Upper lobe of left lung (tissue), 6 donors: ENCODE measurements around the gene NRXN2. TPM values are rescaled to one million over a fixed set of nuclear protein-coding genes. Genes with fewer than 3 reads are reported as not detected.

ENCODE experiments used
- ATAC-seq, 2 donors: fragments of 200-7000 bp; cut with Tn5 transposase; one replicate each; pipeline ENCODE4 v1.9.1; 2022; ENCODE audit warnings: mild to moderate bottlenecking in 2 of 2, moderate library complexity in 2 of 2; ENCODE audit not compliant: low FRiP score in 2 of 2
- DNase-seq, 2 donors: peaks; one replicate each; pipeline ENCODE4 v3.0.0-alpha.2; 2019 to 2020
- H3K27ac ChIP-seq, 4 donors: fragments of 200-600 bp; sonication (generic); one replicate each; pipeline ENCODE4 v1.5.1; 2016 to 2019
- H3K27me3 ChIP-seq, 4 donors: fragments of 200-600 bp; sonication (generic); one replicate each; pipeline ENCODE4 v1.5.1; 2017 to 2019
- H3K36me3 ChIP-seq, 4 donors: fragments of 200-600 bp; sonication (generic); one replicate each; pipeline ENCODE4 v1.5.1; 2016 to 2019
- H3K4me1 ChIP-seq, 4 donors: fragments of 200-600 bp; sonication (generic); one replicate each; pipeline ENCODE4 v1.5.1; 2018 to 2019
- H3K4me3 ChIP-seq, 4 donors: fragments of 200-600 bp; sonication (generic); one replicate each; pipeline ENCODE4 v1.5.1; 2017 to 2019; ENCODE audit warnings: mild to moderate bottlenecking in 2 of 4, moderate library complexity in 1 of 4
- H3K9me3 ChIP-seq, 4 donors: fragments of 200-600 bp; sonication (generic); one replicate each; pipeline ENCODE4 v1.5.1; 2018 to 2019
- EP300 ChIP-seq, 4 donors: sonication (generic); formaldehyde crosslinking; IDR thresholded peaks; one replicate each; pipeline ENCODE4 v1.5.1; 2017; ENCODE audit warnings: antibody characterized with exemption in 4 of 4, control low read depth in 2 of 4
- POLR2A ChIP-seq, 4 donors: fragments of 450-650 bp; IDR thresholded peaks; one replicate each; pipeline ENCODE4 v1.5.1; 2016 to 2017; ENCODE audit warnings: antibody characterized with exemption in 4 of 4, mild to moderate bottlenecking in 2 of 4
- POLR2AphosphoS5 ChIP-seq, 2 donors: sonication (generic); formaldehyde crosslinking; IDR thresholded peaks; one replicate each; pipeline ENCODE4 v1.5.1; 2017; ENCODE audit warnings: antibody characterized with exemption in 2 of 2
- WGBS, 2 donors: methylation state at CpG; one replicate each; pipeline ENCODE4 v1.1.5; 2017 to 2018; 5-methylcytosine and 5-hydroxymethylcytosine counted together
- total RNA-seq, 6 donors: library from RNA; depleted of rRNA in 4 of 6; stranded (reverse); fragments of >200 nt in 4 of 6; gene quantifications; one replicate each; pipeline versions ENCODE4 v1.1.0 to v1.2.1, GENCODE V29; 2016 to 2021
- TF ChIP-seq, protein P1 (sequence below), 6 experiments: fragments of 450-650 bp in 4 of 6; fragments of 200-600 bp in 2 of 6; sonication (generic) in 2 of 6; IDR thresholded peaks; one replicate each; pipeline ENCODE4 v1.5.1; 2016 to 2019; ENCODE audit warnings: antibody characterized with exemption in 6 of 6
- donor health status: DM: no; HTN: no; CAD: no; lungs with moderate emphysema.
- donor health status: DM: no; HTN: yes; CAD: no; lungs with severe emphysema.

NRXN2 gene
- total RNA-seq, 6 donors from 2014 or later, result 0.59 to 21.6 (median 2.9) TPM; not detected in 2

DNA sequence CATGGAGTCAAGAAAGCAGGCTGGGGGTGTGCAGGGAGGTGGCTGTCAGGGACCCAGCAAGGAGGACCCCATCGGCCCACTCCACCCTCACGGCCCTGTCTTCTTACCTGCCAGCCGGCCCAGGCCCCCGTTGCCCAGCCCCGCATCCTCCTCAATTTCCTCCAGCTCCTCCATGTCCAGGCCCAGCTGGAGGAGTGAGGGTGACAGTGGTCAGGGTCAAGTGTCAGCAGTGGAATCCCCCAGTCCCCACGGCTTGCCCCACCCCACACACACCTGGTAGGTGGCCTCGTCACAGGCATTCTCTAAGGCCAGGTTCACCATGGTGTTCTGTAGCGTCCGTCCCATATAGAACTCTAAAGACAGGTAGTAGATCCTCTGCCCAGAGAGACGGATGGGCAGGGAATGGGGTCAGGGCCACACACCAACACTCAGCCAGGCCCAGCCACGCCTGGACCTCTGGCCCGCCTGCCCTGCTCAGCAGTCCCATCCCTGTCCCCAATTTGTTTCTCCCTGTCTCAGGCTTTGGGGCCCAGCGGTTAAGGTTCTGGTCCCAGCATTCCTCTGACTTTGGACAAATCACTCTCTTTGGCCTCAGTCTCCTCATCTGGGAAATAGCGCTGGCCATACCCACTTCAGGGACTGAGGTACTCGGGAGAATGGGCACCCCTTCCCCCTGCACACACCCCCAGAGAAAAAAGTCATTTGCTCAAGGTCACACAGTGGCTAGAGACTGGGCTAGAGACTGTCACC lies 35.5 kb upstream of the NRXN2 start:
- TF ChIP-seq POLR2AphosphoS5 (IDR thresholded peaks at IDR 0.05) (no peak), POLR2A (IDR thresholded peaks at IDR 0.05) (no peak), EP300 (IDR thresholded peaks at IDR 0.05) (no peak)
- TF ChIP-seq, protein P1, sequence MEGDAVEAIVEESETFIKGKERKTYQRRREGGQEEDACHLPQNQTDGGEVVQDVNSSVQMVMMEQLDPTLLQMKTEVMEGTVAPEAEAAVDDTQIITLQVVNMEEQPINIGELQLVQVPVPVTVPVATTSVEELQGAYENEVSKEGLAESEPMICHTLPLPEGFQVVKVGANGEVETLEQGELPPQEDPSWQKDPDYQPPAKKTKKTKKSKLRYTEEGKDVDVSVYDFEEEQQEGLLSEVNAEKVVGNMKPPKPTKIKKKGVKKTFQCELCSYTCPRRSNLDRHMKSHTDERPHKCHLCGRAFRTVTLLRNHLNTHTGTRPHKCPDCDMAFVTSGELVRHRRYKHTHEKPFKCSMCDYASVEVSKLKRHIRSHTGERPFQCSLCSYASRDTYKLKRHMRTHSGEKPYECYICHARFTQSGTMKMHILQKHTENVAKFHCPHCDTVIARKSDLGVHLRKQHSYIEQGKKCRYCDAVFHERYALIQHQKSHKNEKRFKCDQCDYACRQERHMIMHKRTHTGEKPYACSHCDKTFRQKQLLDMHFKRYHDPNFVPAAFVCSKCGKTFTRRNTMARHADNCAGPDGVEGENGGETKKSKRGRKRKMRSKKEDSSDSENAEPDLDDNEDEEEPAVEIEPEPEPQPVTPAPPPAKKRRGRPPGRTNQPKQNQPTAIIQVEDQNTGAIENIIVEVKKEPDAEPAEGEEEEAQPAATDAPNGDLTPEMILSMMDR (IDR thresholded peaks at IDR 0.05), result no peak
- Histone ChIP-seq H3K4me1 (peaks cover 13 to 26% (median 15%) of the 10 kb centered on the region in 4 donors), H3K27ac (no peak overlapping the region), H3K36me3 (peaks cover 0 to 18% (median 12%) of the 10 kb centered on the region in 4 donors), H3K9me3 (no peaks in the 10 kb centered on the region), H3K27me3 (no peaks in the 10 kb centered on the region), H3K4me3 (no peak overlapping the region)
- ATAC-seq, result no peak
- WGBS, 2 donors, result 89 to 95% methylated on average over 13 to 14 of the region's 15 CpGs
- peak in 1 of 2 donors; percentile 69 for DNase-seq

DNA sequence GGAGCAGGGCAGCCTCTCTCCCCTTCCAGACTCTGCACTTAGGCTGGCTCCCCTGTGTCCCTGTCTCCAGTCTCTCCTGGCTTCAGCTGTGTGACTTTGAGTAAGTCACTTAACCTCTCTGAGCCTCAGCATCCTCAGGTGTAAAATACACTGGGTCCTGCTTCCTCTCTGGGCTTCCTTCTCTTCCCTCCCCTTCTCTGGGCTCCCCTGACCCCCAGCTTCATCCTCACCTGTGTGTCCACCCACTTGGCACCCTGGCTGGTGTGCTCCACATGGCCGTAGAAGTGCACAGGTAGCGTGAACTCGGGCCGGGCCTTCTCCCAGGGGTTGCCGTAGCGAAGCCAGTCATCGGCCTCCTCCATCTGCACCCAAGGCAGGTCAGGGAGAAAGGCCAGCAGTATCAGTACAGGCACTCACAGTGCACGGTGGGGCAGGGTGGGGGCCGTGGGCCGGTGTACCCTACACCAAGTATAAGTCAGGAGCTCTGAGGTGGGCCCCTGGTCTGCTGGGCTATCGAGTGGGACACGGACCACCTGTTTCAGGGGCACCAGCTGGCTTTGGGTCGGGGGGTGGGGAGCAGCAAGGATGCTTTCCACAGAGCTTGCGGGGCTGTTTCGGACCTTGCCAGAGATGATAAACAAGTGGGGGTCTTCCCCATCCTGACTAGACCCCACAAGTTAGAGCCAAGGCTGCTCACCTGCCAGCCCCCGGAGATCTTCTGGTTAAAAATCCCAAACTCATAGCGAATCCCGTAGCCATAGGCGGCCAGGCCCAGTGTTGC lies 34.7 kb upstream of the NRXN2 start:
- H3K36me3 ChIP-seq, result peaks cover 0 to 11% (median 5%) of the 10 kb centered on the region in 4 donors
- no peaks in the 10 kb centered on the region for H3K9me3 ChIP-seq
- no peak for TF ChIP-seq EP300 (IDR thresholded peaks at IDR 0.05)
- no peak overlapping the region for H3K27ac ChIP-seq
- peaks cover 6 to 18% (median 9%) of the 10 kb centered on the region in 4 donors for H3K4me1 ChIP-seq
- H3K4me3 ChIP-seq, result no peak overlapping the region
- WGBS, 2 donors, result 86% methylated on average over 9 to 19 of the region's 19 CpGs
- peak in 1 of 2 donors; percentile 57 for DNase-seq
- ATAC-seq, result no peak
- no peaks in the 10 kb centered on the region for H3K27me3 ChIP-seq

DNA sequence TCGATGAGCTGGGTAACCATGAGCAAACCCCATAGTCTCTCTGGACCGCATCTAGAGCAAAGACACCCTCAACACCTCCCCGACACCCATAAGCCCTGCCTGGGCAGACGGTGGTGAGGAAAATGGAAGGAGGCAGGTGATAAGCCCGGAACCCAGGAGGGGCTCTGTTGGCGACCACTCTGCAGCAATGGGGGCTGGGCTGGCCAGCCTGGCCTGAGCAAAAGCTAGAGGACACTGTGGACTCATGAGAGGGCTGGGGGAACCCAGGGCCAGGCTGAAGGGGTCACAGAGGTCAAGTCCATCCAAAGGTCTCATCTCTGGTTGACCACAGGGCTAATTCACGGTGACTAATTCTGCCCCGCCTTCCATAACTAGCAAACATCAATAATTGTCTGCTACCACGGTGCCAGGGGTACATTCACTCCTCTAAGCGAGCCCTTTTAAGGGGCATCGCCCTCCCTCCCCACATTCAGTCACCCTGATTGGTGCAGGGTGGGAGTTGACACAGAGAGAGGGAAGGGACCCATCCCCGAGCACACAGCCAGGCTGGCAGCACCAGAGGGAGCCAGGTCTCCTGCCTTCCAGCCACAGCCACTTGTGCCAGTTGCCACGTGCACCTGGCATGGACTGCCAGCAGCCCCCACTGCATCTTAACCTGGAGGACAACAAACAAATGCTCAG lies 32.8 kb upstream of the NRXN2 start:
- DNase-seq (no peak), ATAC-seq (no peak)
- Histone ChIP-seq H3K36me3 (peaks cover 0 to 1% (median 0%) of the 10 kb centered on the region in 4 donors), H3K4me3 (no peak overlapping the region), H3K27ac (no peak overlapping the region), H3K4me1 (peaks cover 0 to 18% (median 8%) of the 10 kb centered on the region in 4 donors), H3K27me3 (no peaks in the 10 kb centered on the region), H3K9me3 (no peaks in the 10 kb centered on the region)
- TF ChIP-seq POLR2AphosphoS5 (IDR thresholded peaks at IDR 0.05) (no peak), POLR2A (IDR thresholded peaks at IDR 0.05) (no peak), EP300 (IDR thresholded peaks at IDR 0.05) (no peak)
- TF ChIP-seq, protein P1 (IDR thresholded peaks at IDR 0.05), result no peak
- WGBS, 2 donors, result 92% methylated on average over 10 to 13 of the region's 13 CpGs

DNA sequence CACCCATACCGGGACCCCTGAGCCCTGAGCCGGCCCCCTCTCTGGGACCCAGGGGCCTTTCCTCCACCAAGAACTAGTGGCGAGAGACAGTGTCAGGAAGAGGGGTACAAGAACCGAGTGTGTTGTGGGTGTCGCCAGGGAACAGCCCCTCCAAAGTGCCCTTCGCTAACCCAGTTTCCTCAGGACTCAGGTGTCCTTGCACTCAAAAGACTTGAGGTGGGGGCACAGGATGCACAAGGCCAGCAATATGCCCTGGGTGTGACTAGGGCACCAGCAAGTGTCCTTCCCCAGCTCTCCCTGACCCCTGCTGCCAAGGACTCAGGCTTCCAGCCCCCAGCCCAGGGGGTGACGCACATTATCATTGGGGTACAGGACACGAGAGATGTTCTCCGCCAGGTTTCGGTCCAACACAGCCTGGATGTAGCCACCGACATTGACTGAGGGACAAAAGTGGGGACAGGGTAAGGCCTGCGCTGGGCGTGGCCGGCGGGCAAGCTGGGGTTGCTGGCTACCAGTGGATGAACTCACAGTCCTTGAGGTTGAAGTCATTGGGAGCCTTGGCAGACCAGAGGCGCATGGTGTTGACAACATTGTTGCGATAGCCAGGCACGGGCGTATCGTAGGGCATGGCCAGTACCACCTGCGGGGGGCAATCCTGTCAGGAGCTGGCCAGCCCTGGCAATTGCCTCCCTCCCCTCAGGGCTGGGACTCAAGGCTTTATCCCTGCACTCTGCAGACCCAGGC lies 32.1 kb upstream of the NRXN2 start:
- DNase-seq (no peak), ATAC-seq (no peak)
- Histone ChIP-seq H3K9me3 (no peaks in the 10 kb centered on the region), H3K4me3 (no peak overlapping the region), H3K36me3 (no peaks in the 10 kb centered on the region), H3K4me1 (peaks cover 0 to 11% (median 6%) of the 10 kb centered on the region in 4 donors), H3K27me3 (no peaks in the 10 kb centered on the region), H3K27ac (no peak overlapping the region)
- WGBS, 2 donors, result 95% methylated on average over 13 to 19 of the region's 21 CpGs
- TF ChIP-seq POLR2A (IDR thresholded peaks at IDR 0.05) (no peak), EP300 (IDR thresholded peaks at IDR 0.05) (no peak), POLR2AphosphoS5 (IDR thresholded peaks at IDR 0.05) (no peak)
- TF ChIP-seq, protein P1 (IDR thresholded peaks at IDR 0.05), result no peak
